IPS-NIHi7 (cell line): ENCODE data around the gene RICTOR.

ENCODE experiments used
- DNase-seq: peaks from one replicate; pipeline ENCODE4 v3.0.0; 2012; ENCODE audit warnings: mixed read lengths; ENCODE audit errors: extremely low spot score

The RICTOR gene

DNA sequence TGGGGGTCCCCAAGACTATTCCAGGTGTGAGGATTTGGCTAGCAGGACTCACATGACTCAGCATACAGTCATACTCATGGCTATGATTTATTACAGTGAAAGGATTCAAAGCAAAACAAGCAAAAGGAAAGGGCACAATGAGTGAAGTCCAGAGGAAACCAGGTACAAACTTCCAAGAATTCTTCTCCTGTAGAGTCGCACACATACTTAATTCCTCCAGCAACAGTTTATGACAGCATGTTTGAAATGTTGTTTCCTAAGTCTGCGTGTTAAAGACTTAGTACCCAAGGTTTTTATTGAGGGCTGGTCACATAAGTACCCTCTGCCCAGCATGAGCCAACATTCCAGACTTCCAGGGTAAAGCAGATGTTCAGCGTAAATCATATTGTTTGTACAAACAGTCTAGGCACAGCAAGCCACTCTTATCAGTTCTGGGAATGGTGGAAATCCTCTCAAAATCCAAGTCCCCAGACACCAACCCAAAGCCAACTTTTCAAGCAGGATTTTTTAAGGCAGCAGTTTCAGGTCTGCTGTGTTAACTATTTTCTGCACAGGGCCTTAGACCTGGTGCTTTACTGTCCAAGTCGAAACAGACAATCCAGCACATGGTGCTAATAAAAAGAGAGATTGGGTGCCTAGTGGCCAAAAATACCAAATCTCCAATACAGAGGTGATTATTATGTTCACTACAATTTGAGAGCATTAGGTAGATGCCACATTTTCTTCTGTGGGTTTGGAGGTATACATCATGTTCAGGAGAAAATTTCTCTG, 18.6 kb upstream of the RICTOR start:
- DNase-seq = no peak

DNA sequence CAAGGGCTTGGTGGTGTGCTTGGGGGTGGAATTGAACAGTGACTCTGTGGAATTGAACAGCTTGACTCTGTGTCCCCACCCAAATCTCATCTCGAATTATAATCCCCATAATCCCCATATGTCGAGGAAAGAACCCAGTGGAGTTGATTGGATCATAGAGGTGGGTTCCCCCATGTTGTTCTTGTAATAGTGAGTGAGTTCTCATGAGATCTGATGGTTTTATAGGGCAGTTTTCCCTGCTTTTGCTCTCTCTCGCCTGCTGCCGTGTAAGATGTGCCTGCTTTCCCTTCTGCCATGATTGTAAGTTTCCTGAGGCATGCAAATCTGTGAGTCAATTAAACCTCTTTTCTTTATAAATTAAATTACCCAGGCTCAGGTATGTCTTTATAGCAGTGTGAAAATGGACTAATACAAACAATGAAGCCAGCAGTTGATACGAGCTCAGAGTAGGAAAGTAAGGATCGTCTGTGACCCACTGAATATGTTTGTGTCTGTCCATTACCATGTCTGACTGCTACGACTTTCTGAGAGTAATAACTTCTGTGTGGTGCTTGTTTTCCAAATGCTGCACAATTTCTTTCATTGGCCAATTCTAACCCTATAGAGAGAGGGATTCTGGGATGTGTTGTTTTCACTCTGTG, 17.9 kb upstream of the RICTOR start:
- DNase-seq = no peak

DNA sequence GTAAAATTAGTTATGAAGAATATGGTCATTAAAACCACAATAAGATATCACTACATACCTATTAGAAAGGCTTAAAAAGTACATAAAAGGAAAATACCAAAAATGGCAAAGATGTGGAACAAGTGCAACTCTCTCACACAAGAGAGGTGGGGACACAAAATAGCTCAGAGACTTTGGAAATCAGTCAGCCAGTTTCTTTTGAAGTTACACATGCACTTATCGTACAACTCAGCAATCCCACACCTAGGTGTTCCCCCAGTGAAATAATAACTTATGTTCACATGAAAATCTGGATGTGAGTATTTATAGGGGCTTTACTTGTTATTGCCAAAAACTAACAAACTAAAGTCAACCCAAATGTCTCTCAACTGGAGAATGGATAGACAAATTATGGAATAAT, 9.8 kb upstream of the RICTOR start:
- no peak for DNase-seq

DNA sequence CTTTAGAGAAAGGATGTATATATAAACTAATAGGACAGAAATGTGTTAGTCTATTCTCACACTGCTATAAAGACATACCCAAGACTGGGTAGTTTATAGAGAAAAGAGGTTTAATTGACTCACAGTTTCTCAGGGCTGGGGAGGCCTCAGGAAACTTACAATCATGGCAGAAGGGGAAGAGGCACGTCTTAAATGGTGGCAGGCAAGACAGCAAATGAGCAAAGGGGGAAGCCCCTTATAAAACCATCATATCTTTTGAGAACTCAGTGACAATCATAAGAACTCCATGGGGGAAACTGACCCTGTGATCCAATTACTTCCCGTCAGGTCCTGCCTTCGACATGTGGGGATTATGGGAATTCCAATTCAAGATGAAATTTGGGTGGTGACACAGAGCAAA, 8.8 kb upstream of the RICTOR start:
- no peak for DNase-seq

DNA sequence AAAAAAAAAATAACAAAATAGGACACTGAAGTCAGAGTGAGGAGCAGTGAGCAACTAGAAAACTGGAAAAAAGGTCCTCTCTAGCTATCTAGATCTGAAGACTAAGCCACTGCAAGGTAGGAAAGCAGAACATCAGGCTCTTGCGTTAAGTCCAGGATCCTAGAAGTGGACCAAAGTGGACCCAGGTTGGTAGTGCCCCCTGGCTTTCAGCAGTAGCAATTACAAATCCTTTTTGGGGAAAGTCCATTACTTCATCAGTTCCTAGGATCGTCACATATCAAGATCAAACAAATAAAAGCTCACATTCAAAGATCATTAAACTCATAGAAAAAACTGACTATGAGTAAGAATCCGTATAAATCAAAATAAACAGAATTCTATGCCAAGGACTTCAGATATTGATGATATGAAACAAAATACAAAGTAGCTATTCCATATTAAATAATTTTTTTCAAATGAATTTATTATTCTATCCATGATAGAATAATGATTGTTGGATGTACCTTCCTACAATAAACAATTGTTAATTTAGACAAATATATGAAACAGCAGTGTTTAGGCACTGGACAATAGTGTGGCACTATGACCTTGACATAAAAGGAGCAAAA, 6.5 kb upstream of the RICTOR start:
- DNase-seq = peak; percentile 74

DNA sequence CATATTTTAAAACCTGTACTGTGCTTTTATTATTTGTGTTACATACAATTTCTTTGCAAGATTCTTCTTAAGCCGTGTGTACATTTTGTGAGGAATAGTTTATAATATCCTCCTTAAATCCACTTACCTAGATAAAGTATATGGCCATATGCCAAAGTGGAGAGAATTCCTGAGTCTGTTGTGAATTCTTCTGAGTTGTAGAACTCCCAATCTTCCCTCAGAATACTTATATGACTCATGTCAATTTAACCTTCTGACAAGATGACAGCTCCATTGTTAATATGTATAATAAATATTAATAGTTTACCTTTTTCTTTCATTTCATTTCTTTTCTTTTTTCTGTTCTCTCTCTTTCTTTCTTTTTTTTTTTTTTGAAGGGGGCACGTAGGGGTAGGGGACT, 6.0 kb upstream of the RICTOR start:
- DNase-seq = no peak

DNA sequence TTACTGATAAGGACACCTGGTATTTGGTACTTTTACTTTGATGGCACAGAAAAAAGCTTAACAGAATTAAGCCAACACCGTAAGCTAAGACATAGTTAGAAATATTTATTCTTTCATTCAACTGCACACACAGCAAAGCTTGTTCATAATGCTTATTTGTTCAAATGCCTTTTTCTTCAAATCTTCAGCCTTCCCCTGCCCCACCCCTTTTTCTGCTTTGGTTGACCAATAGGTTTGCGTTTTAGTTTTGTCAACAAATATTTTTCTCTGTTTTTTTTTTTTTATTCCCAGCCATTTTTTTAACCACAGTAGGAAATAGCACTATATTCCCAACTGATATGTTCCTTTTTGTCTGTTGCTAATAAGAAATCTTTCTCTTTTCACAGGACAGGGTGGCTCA, 4.9 kb upstream of the RICTOR start:
- DNase-seq = no peak

DNA sequence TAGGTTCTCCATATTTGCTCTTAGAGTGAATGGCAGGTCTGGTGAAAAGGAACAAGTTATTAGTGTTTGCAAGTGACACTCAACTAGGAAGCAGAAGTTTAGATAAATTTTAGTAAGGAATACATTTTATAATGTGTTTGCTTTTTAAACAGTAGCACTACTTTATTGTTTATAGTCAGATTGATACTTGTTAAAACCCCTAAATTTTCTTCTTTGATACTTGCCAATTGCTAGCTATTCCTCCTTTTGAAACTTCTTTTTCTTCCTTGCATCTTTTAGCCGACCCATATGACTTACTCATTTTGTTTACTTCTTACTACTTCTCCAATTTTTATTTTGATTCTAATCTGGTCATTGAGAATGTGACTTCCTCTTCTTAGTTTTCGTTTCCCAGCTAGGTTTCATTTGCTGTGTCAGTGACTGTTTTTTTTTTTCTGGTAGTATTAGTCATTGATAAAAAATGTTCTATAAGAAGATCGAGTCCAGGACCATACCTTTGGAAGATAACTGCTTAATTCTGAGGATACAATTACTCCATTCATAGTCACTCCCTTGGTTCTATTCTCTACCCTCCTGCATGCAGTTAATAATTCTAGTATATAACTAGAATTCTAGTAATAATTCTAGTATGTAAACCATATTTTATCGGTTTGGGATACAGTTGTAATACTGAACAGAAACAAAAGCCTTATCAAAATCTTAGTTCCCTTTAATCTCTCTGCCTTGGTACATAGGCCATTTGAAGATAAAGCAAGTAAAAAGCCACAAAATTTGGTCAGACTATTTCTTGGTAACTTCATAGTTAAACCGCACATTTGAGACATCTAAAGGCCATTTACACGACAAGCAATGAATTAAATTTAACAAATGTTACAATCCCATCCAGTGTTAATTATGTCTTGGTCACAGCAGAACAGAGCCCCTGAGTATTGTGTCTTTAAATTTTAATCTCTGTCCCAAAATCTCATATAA, 2.8 kb upstream of the RICTOR start:
- no peak for DNase-seq

DNA sequence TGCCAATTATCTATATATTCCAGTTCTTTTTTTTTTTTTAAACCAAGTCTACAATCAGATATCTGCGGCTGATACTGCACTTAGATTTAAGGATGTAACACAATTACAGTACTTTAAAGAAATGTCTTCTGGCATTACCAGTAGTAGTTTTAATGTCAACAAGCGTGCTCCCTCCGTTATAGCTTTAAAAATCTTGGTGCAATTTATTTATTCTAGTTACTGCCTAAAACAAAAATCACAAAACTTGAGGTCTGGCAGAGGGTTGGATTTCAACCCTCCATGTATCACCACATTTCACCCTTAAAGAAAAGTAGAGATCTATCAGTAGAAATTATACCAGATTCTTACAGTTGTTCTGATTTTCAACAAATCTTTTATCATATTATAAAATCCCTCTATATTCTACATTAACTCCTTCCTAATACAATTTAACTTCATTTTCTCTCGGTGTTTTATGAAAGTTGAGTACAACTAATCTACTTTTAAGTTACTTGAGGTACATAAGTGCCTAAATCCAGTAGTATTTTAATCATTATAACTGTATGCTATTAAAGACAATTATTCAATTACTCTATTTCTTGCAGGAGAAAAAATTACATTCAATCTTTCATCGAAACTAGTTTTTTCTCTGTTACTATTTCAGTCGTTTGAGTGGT, 2.0 kb upstream of the RICTOR start:
- DNase-seq = no peak

DNA sequence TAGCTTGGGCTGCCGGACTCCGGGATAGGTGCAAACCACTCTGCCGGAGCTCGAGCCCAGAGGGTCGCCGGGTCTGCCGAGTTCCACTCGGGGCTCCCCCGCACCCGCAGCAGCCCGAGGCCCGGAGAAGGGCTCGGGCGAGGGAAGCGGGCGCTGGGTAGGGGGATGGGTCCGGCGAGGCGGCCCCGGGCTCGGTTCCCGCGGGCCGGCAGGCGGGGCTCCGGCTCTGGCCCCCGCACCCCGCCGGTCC, 507 bp downstream of the RICTOR start:
- no peak for DNase-seq

DNA sequence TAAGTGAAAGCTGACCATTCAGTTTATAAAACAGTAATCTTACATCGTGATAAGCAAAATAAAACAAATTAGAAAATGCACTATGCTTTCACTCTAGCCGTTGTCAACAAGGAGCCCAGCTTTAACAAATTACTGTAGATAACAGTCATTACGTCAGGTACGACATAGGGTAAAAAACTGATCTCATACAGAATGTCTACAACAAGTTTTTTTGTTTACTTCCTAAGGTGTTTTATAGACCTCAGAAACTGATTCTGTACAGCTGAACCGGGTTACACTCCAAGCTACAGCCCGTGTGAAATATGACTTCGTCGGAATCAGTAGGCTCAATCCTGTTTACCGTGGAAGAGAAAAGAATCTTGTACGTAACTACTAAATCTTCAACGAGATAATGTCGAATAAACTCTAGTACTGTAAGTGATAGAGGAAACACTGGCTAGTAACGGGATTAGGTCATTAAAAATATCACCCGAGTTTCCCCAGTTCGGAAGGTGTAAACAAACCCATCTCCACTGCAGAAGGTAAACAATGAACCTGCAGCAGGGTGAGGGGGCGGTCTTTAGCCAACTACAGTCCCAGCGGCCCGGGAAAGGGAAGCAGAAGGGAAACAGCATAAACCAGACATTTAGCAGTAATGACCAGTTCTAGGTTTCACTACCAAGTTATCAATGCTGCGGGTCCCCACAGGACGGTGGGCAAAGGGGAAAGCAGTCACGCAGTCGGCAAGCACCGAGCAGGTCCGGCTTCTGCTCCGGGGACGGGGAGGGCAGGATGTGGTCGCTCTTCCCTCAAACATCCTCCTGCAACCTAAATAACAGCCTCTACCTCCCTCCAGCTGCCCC, 1.1 kb downstream of the RICTOR start:
- DNase-seq = peak; percentile 59

DNA sequence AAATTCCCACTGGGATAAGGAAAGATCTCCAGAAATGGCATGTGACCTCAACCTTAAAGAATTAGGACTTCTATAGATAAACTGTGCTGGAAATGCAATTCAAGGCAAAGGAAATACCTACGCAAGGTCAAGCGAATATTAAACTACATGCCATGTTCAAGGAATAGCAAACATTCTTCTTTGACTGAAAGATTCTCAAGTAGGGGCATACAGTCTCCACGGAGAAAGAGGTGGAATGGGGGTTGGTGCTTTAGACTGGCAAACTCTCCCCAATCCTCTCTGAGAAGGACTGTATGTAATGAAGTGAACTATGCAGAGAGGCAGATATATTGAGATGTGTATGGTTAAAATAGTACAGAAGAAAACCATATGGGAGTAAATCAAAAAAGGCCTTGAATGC, 6.1 kb downstream of the RICTOR start:
- DNase-seq = no peak

DNA sequence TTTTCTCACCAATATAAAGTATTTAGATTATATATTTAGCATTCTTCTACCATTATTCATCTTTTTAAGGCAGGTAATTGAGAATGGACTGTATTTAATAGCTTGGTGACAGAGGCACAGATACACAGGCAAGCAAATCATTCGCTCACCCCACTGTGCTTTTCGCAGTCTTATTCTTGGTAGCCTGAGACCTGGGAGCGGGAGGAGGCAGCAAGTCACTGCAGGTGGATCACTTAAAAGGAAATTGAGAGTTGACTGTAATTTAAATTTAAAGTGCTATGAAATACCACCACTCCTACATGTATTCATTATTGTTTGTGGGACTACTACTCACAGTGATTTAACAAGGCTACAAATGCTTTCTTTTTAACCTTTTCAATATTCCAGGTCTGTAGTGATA, 9.7 kb downstream of the RICTOR start:
- DNase-seq = peak; percentile 15

DNA sequence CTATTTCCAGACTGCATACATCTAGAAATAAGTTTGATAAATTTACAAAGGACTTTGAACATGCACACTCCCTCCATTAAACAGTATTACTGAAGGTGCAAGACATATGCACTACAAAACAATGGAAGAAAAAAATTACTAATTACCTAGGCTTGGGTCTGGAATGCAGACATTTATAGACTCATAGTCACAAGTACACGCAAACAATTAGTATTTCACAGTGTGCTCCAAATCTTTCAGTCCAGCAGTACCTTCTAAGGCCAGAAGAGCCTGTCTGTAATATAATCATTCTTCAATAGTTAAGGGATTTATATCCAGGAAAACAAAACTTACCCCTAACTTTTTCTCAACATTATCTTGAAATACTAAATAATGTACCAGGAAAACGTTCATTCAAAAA, 11.2 kb downstream of the RICTOR start:
- DNase-seq = no peak

DNA sequence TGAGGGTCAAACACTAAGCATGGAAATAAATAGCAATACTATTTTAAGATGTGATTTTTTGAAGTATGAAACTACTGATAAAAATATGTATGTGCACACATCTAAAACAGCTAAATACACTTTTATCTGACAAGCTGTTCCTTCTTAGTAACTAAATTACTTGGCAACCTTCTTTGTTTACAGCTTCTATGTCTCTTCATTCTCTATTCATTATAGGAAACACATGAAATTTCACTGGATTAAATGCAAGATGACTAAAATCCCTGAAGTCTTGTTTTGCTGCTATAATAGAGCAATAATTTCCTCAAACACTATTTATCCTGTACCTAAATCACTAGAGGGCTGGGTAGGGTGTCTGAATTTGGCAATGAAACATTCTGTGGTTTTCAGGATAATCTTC, 11.7 kb downstream of the RICTOR start:
- no peak for DNase-seq

DNA sequence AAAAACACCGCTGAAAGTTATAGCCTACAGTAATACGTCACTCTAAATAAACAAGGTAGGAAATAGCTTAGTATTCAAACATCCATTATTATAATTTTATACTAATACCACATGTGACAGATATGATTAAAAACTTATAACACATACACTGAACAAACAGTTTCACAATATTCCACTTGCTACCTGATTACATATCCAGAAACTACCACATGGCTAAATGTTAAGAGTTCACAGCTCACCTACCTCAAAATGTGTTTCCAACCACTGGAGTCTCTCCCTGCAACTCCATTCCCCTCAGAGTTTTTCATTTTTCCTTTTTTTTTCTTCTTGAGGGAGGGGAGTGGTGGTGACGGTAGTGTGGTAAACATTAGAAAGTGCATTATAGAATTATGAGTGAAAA, 12.1 kb downstream of the RICTOR start:
- no peak for DNase-seq

DNA sequence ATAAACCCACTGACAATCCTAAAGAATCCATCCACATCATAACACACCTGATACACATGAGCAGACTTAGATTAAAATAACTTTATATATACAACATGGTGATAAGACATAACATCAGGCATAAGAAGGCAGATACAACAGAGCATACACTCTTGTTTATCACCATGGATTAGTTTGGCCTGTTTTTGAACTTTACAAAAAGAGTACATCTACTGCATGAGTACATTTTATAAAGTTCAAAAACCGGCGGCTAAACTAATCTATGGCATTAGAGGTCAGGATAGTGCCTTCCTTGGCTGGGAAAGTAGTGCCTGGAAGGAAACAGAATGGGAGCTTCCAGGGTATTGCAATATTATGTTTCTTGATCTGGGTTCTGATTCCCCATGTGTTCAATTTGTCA, 15.1 kb downstream of the RICTOR start:
- DNase-seq = no peak

DNA sequence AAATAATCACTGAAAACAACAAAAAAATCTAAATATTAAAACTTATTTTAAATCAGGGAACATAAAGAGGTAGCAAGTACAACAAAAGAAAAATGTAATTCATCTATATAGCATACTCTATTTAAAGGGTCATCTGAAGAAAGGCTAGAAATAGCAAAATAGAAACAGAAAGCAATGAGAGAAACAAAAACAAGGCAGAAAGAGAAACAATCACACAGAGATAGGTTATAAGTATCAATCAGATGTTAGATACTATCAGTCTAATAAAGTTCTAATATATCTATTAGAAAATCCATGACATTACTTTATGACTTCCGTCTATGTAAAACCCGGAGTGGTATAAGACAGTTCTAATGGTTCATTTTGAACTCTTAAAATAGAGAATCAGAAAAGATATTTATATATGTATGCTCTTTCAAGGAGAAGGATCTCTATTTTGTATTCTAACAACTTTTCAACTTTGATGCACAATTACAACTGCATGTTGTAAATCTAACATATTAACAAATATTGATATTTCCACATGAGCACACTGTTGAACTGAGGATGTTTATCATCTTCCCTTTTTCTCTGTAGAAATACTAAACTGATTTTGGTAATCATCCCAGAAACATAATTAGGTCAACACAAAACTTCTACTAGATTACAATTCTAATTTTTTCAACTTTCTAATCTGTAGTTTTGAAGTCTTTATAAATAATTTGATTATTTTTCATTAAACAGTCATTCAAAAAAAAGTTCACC, 15.8 kb downstream of the RICTOR start:
- DNase-seq = no peak

DNA sequence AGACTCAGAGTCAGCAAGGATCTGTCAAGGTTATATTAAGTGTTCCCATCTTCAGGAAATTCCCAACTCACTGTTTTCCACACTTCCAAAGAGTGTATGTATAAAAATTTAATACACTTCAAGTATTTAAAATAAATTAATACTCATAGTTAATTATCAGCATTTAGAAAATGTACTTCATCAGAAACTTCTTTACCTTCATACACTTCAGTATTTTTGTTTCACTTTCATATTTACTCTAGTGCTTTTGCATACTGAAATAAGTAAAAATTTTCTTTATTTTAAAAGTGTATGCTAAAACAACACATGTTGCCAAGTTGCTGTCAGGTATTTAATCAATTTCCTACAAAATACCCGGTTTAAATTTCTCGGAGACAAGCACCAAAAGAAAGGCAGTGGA, 16.5 kb downstream of the RICTOR start:
- no peak for DNase-seq

DNA sequence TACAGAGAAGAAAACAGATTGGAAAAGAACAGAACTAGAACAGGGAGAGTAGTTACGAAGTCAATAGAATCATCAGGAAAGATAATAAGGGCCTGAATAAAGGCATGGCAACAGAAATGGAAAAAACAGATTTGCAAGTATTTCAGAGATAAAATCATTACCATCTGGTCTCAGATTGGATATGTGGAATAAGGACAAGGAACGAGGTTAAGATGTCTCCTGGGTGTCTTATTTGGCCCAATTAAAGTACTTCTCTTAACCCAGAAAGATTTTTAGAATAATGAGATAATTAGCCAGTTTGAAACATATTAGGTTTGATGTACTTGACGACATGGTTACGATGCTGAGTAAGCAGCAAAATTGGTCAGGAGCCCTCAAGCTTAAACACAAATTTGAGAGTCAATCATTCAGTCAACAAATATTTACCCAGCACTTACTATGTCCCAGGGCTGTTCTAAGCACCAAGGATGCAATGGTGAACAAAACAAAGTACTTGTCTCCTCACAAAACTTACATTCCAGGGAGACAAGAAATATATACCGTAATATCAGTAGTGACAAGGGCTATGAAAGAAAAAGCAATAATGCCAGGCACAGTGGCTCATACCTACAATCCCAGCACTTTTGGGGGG, 18.3 kb downstream of the RICTOR start:
- no peak for DNase-seq
